BLaER1 (cell line): ENCODE data around the gene LIME1.

Experiments used
- H3K27ac ChIP-seq: shearing (Covaris generic); formaldehyde crosslinking; 2 replicates; pipeline ENCODE4 v1.8.1; 2022
- H3K27me3 ChIP-seq: shearing (Covaris generic); formaldehyde crosslinking; 2 replicates; pipeline ENCODE4 v1.8.1; 2022
- H3K36me3 ChIP-seq: shearing (Covaris generic); formaldehyde crosslinking; 2 replicates; pipeline ENCODE4 v1.8.1; 2022
- H3K4me1 ChIP-seq: shearing (Covaris generic); formaldehyde crosslinking; 2 replicates; pipeline ENCODE4 v1.8.1; 2022
- H3K4me2 ChIP-seq: shearing (Covaris generic); formaldehyde crosslinking; 2 replicates; pipeline ENCODE4 v1.8.1; 2022
- H3K4me3 ChIP-seq: shearing (Covaris generic); formaldehyde crosslinking; 2 replicates; pipeline ENCODE4 v1.8.1; 2022
- H3K9ac ChIP-seq: shearing (Covaris generic); formaldehyde crosslinking; 2 replicates; pipeline ENCODE4 v1.8.1; 2022
- H3K9me3 ChIP-seq: shearing (Covaris generic); formaldehyde crosslinking; 2 replicates; pipeline ENCODE4 v1.8.1; 2022
- H4K20me1 ChIP-seq: shearing (Covaris generic); formaldehyde crosslinking; 2 replicates; pipeline ENCODE4 v1.8.1; 2022
- Cebpa-rat ChIP-seq: shearing (Covaris generic); IDR thresholded peaks from 2 replicates; pipeline ENCODE4 v1.8.1; 2022

LIME1 gene

GRCh38 chr20:63737945-63738686 lies 1.7 kb downstream of the LIME1 start:
- Histone ChIP-seq H3K27me3 (no peaks in the 10 kb centered on the region), H3K4me1 (peaks cover 81% of the 10 kb centered on the region), H4K20me1 (peaks cover 34% of the 10 kb centered on the region), H3K36me3 (peaks cover 44% of the 10 kb centered on the region), H3K9ac (peak overlapping the region; percentile 60), H3K27ac (peak overlapping the region; percentile 36; the same call in 1 of the 2 replicates), H3K4me3 (peak overlapping the region; percentile 77), H3K4me2 (peak overlapping the region; percentile 99), H3K9me3 (no peaks in the 10 kb centered on the region)
- no peak for TF ChIP-seq Cebpa-rat

GRCh38 chr20:63738687-63739129 lies 2.2 kb downstream of the LIME1 start:
- peak overlapping the region; percentile 36; the same call in 1 of the 2 replicates for H3K27ac ChIP-seq
- peak overlapping the region; percentile 60 for H3K9ac ChIP-seq
- no peaks in the 10 kb centered on the region for H3K9me3 ChIP-seq
- TF ChIP-seq Cebpa-rat = no peak
- peak overlapping the region; percentile 77 for H3K4me3 ChIP-seq
- H3K27me3 ChIP-seq = no peaks in the 10 kb centered on the region
- H3K4me2 ChIP-seq = peak overlapping the region; percentile 99
- peaks cover 44% of the 10 kb centered on the region for H3K36me3 ChIP-seq
- H3K4me1 ChIP-seq = peaks cover 75% of the 10 kb centered on the region
- peaks cover 34% of the 10 kb centered on the region for H4K20me1 ChIP-seq

GRCh38 chr20:63739130-63740069 lies 2.9 kb downstream of the LIME1 start, which contains the start of gene SLC2A4RG:
SLC2A4RG (plus strand) TSS chr20:63739776; CDS start chr20:63739913, 137 bp downstream.
- Histone ChIP-seq H3K4me1 (peaks cover 68% of the 10 kb centered on the region), H4K20me1 (peaks cover 34% of the 10 kb centered on the region), H3K27me3 (no peaks in the 10 kb centered on the region), H3K36me3 (peaks cover 37% of the 10 kb centered on the region), H3K4me2 (peak within 1 kb of the TSS; percentile 99), H3K27ac (peak within 1 kb of the TSS; percentile 81), H3K4me3 (peak within 1 kb of the TSS; percentile 77), H3K9ac (peak within 1 kb of the TSS; percentile 80), H3K9me3 (no peaks in the 10 kb centered on the region)
- no peak for TF ChIP-seq Cebpa-rat

- Histone ChIP-seq H3K4me1 (peaks cover 60% of the 10 kb centered on the region), H3K27ac (peak overlapping the region; percentile 81), H3K27me3 (no peaks in the 10 kb centered on the region), H3K36me3 (peaks cover 29% of the 10 kb centered on the region), H3K4me2 (peak overlapping the region; percentile 91), H3K4me3 (peak overlapping the region; percentile 77), H3K9ac (peak overlapping the region; percentile 80), H3K9me3 (no peaks in the 10 kb centered on the region), H4K20me1 (peaks cover 34% of the 10 kb centered on the region)
- no peak for TF ChIP-seq Cebpa-rat
These were observed 3.7 kb downstream of the LIME1 start for GRCh38 chr20:63740070-63740626.

GRCh38 chr20:63740627-63741353 lies 4.3 kb downstream of the LIME1 start:
- peak overlapping the region; percentile 81 for H3K27ac ChIP-seq
- H3K9ac ChIP-seq = peak overlapping the region; percentile 80
- peak overlapping the region; percentile 91 for H3K4me2 ChIP-seq
- peaks cover 28% of the 10 kb centered on the region for H4K20me1 ChIP-seq
- H3K36me3 ChIP-seq = peaks cover 24% of the 10 kb centered on the region
- TF ChIP-seq Cebpa-rat = peak; percentile 93
- H3K4me3 ChIP-seq = peak overlapping the region; percentile 77
- no peaks in the 10 kb centered on the region for H3K27me3 ChIP-seq
- H3K9me3 ChIP-seq = no peaks in the 10 kb centered on the region
- peaks cover 54% of the 10 kb centered on the region for H3K4me1 ChIP-seq

GRCh38 chr20:63741354-63741675 lies 4.9 kb downstream of the LIME1 start:
- Histone ChIP-seq H3K9ac (peak overlapping the region; percentile 80), H3K27me3 (no peaks in the 10 kb centered on the region), H3K4me1 (peaks cover 54% of the 10 kb centered on the region), H3K36me3 (peaks cover 24% of the 10 kb centered on the region), H3K27ac (peak overlapping the region; percentile 81; the same call in 1 of the 2 replicates), H3K9me3 (no peaks in the 10 kb centered on the region), H3K4me3 (peak overlapping the region; percentile 77), H3K4me2 (peak overlapping the region; percentile 91), H4K20me1 (peaks cover 24% of the 10 kb centered on the region)
- no peak for TF ChIP-seq Cebpa-rat

GRCh38 chr20:63741676-63742380 lies 5.4 kb downstream of the LIME1 start:
- peaks cover 24% of the 10 kb centered on the region for H4K20me1 ChIP-seq
- no peak overlapping the region for H3K4me3 ChIP-seq
- H3K36me3 ChIP-seq = peaks cover 24% of the 10 kb centered on the region
- TF ChIP-seq Cebpa-rat = no peak
- H3K4me2 ChIP-seq = peak overlapping the region; percentile 91
- H3K27ac ChIP-seq = peak overlapping the region; percentile 81; the same call in 1 of the 2 replicates
- peak overlapping the region; percentile 80 for H3K9ac ChIP-seq
- H3K9me3 ChIP-seq = no peaks in the 10 kb centered on the region
- H3K4me1 ChIP-seq = peaks cover 54% of the 10 kb centered on the region
- H3K27me3 ChIP-seq = no peaks in the 10 kb centered on the region

- Histone ChIP-seq H3K4me2 (no peak overlapping the region), H3K36me3 (peaks cover 24% of the 10 kb centered on the region), H3K4me1 (peaks cover 51% of the 10 kb centered on the region), H3K27ac (no peak overlapping the region), H3K4me3 (no peak overlapping the region), H4K20me1 (peaks cover 24% of the 10 kb centered on the region), H3K9me3 (no peaks in the 10 kb centered on the region), H3K27me3 (no peaks in the 10 kb centered on the region), H3K9ac (no peak overlapping the region)
- no peak for TF ChIP-seq Cebpa-rat
These were observed 6.0 kb downstream of the LIME1 start for GRCh38 chr20:63742381-63743024.
